HepG2 (cell line): ENCODE results near the gene TUBB8. TPM values are rescaled to one million over a fixed set of nuclear protein-coding genes. Genes with fewer than 3 reads are reported as not detected.

Experiments used
- ATAC-seq: fragments of 200-7000 bp; cut with Tn5 transposase; 3 replicates; pipeline ENCODE4 v1.9.1; 2020; ENCODE audit warnings: mild to moderate bottlenecking, moderate library complexity
- BruUV-seq: library from RNA; stranded (reverse); fragments of 400-500 nt; replicated peaks from 2 replicates; lab custom pipeline; 2021; lab: Mats Ljungman, UMichigan
- CTCF ChIA-PET: fragments of 300-600 bp; formaldehyde crosslinking; extraction: SDS; loops from one replicate; lab custom pipeline; 2021; ENCODE audit warnings: low total read pairs, inconsistent platforms, low intra/inter-chr PET ratio; lab: Yijun Ruan, JAX
- POLR2A ChIA-PET: fragments of 350-600 bp; sonication (Branson Sonifier 250); formaldehyde crosslinking; loops from one replicate; lab custom pipeline; 2020; ENCODE audit warnings: antibody characterized with exemption, inconsistent platforms; lab: Yijun Ruan, JAX
- DNase-seq: peaks from one replicate; pipeline ENCODE4 v3.0.0-alpha.2; 2015; ENCODE audit warnings: low spot score
- FAIRE-seq: peaks from 3 replicates; lab custom pipeline; 2011; peaks lifted over from hg19 to GRCh38; lab: Jason Lieb, UNC
- H2AFZ ChIP-seq: one replicate; pipeline ENCODE4 v1.6.1; 2011; ENCODE audit warnings: low read length, inconsistent platforms
- H3K27ac ChIP-seq: fragments of 300-600 bp; 3 replicates; pipeline ENCODE4 v1.8.0; 2011; ENCODE audit warnings: mixed run types, mild to moderate bottlenecking, mixed read lengths, low read length, inconsistent platforms; ENCODE audit not compliant: insufficient read depth; ENCODE audit errors: extremely low read length
- H3K27me3 ChIP-seq, 2 experiments: fragments of 200-600 bp in 1 of 2; 2 replicates in 1 of 2; 3 replicates in 1 of 2; pipeline versions ENCODE4 v1.6.0 to v1.8.0; 2011; ENCODE audit warnings: low read length in 2 of 2, mild to moderate bottlenecking in 2 of 2, moderate library complexity in 2 of 2, inconsistent platforms in 1 of 2; ENCODE audit not compliant: insufficient read depth in 2 of 2, control insufficient read depth in 1 of 2
- H3K36me3 ChIP-seq, 2 experiments: fragments of 200-600 bp in 1 of 2; replicated peaks in 1 of 2; 2 replicates in 1 of 2; 3 replicates in 1 of 2; pipeline versions ENCODE4 v1.5.1 to v1.8.0; 2011; ENCODE audit warnings: low read length in 2 of 2, inconsistent platforms in 1 of 2; ENCODE audit not compliant: insufficient read depth in 2 of 2, control insufficient read depth in 1 of 2
- H3K4me1 ChIP-seq: 2 replicates; pipeline ENCODE4 v1.5.1; 2012; ENCODE audit warnings: low read length, inconsistent platforms; ENCODE audit not compliant: insufficient read depth
- H3K4me2 ChIP-seq: 2 replicates; pipeline ENCODE4 v1.6.0; 2011; ENCODE audit warnings: low read depth, low read length, inconsistent platforms
- H3K4me3 ChIP-seq, 3 experiments: fragments of 200-600 bp in 1 of 3; sonication (generic), shearing (Covaris generic) in 1 of 3; replicated peaks in 1 of 3; 2 replicates each; pipeline ENCODE4 v1.5.1; 2011 to 2016; ENCODE audit warnings: low read length in 3 of 3, inconsistent platforms in 2 of 3, low read depth in 2 of 3, mild to moderate bottlenecking in 2 of 3, control low read depth in 1 of 3, mixed read lengths in 1 of 3; ENCODE audit not compliant: insufficient read depth in 1 of 3
- H3K79me2 ChIP-seq: one replicate; pipeline ENCODE4 v1.6.1; 2011; ENCODE audit warnings: low read length, inconsistent platforms; ENCODE audit not compliant: insufficient read depth
- H3K9ac ChIP-seq: 2 replicates; pipeline ENCODE4 v1.6.0; 2011; ENCODE audit warnings: mild to moderate bottlenecking, low read depth, low read length, inconsistent platforms; ENCODE audit not compliant: insufficient read depth
- H3K9me3 ChIP-seq: 2 replicates; pipeline ENCODE4 v1.5.1; 2012; ENCODE audit warnings: mild to moderate bottlenecking, low read length
- H4K20me1 ChIP-seq: 2 replicates; pipeline ENCODE4 v1.6.0; 2011; ENCODE audit warnings: inconsistent platforms, mild to moderate bottlenecking, low read length, moderate library complexity; ENCODE audit not compliant: insufficient read depth
- AGO1 ChIP-seq: fragments of 200-400 bp; formaldehyde crosslinking; IDR thresholded peaks from 2 replicates; pipeline ENCODE4 v1.6.1; 2017; ENCODE audit warnings: mild to moderate bottlenecking, low read depth, low read length, moderate library complexity; ENCODE audit not compliant: poor library complexity, severe bottlenecking
- CENPX ChIP-seq: sonication (generic); formaldehyde crosslinking; IDR thresholded peaks from 2 replicates; pipeline ENCODE4 v1.9.0; 2021; ENCODE audit warnings: mild to moderate bottlenecking, missing genetic modification reagents, moderate library complexity
- HNRNPK ChIP-seq: fragments of 200-400 bp; formaldehyde crosslinking; IDR thresholded peaks from 2 replicates; pipeline ENCODE4 v1.6.1; 2018; ENCODE audit warnings: low read length, low read depth, moderate library complexity, mild to moderate bottlenecking; ENCODE audit not compliant: poor library complexity, severe bottlenecking
- KLF16 ChIP-seq, 2 experiments: sonication (generic) in 1 of 2; formaldehyde crosslinking in 1 of 2; IDR thresholded peaks; 2 replicates each; pipeline versions ENCODE4 v1.6.1 to v1.8.0; 2016 to 2023; ENCODE audit warnings: missing genetic modification reagents in 2 of 2, missing compliant biosample characterization in 1 of 2
- MAFF ChIP-seq: IDR thresholded peaks from 2 replicates; pipeline ENCODE4 v1.6.1; 2011; ENCODE audit warnings: low read depth, low read length, improper control_type of control experiment
- NFATC3 ChIP-seq: sonication (generic); formaldehyde crosslinking; IDR thresholded peaks from 2 replicates; pipeline ENCODE4 v1.5.1; 2020; ENCODE audit warnings: mild to moderate bottlenecking, missing genetic modification reagents
- REPIN1 ChIP-seq: sonication (generic); formaldehyde crosslinking; IDR thresholded peaks from 2 replicates; pipeline ENCODE4 v1.8.0; 2022; ENCODE audit warnings: missing genetic modification reagents, low read depth, mild to moderate bottlenecking, borderline replicate concordance
- ZNF367 ChIP-seq: sonication (generic); formaldehyde crosslinking; IDR thresholded peaks from 2 replicates; pipeline ENCODE4 v1.4.0; 2020; ENCODE audit warnings: missing genetic modification reagents, borderline replicate concordance
- WGBS: methylation state at CpG from one replicate; pipeline ENCODE4 v1.1.6; 2017; ENCODE audit warnings: low lambda C conversion rate; 5-methylcytosine and 5-hydroxymethylcytosine counted together
- in situ Hi-C: cut with HindIII; loops from 2 replicates; pipeline ENCODE4 v1.10.0; 2017; ENCODE audit warnings: low pct_unique_long_range_greater_than_20kb; ENCODE audit not compliant: extremely low pct_ligation_motif_present
- intact Hi-C: fragments of 100-400 bp; cut with micrococcal nuclease; formaldehyde crosslinking; loops from one replicate; pipeline ENCODE4 v1.10.0; 2022; ENCODE audit not compliant: unreplicated experiment
- polyA plus RNA-seq, 8 experiments: library from polyadenylated mRNA; depleted of rRNA in 3 of 8; stranded (reverse) in 7 of 8; unstranded in 1 of 8; fragments of >200 nt; fragmentation: Illumina TruSeq in 4 of 8; extraction: Trizol in 4 of 8; gene quantifications; 2 replicates each; pipeline versions ENCODE4 v1.2.1 to v1.2.3, GENCODE V29; 2011 to 2016; ENCODE audit warnings: low read depth in 4 of 8, missing spikeins in 1 of 8, mixed read lengths in 1 of 8; ENCODE audit not compliant: insufficient read depth in 1 of 8
- total RNA-seq, 5 experiments: library from RNA; depleted of rRNA; stranded (reverse); fragments of >200 nt; fragmentation: Illumina TruSeq; extraction: Trizol; gene quantifications; 2 replicates each; pipeline ENCODE4 v1.2.3, GENCODE V29; 2016; ENCODE audit warnings: low read depth in 1 of 5
- TF ChIP-seq, protein P1 (sequence below): IDR thresholded peaks from 2 replicates; pipeline ENCODE4 v1.6.1; 2016; ENCODE audit warnings: control low read depth

Gene TUBB8
- total and polyA plus RNA-seq, 2 of the 13 experiments (the other 11 are each of a cell fraction or from before 2014, with no cell fraction given) = 0.31 to 0.50 TPM

DNA sequence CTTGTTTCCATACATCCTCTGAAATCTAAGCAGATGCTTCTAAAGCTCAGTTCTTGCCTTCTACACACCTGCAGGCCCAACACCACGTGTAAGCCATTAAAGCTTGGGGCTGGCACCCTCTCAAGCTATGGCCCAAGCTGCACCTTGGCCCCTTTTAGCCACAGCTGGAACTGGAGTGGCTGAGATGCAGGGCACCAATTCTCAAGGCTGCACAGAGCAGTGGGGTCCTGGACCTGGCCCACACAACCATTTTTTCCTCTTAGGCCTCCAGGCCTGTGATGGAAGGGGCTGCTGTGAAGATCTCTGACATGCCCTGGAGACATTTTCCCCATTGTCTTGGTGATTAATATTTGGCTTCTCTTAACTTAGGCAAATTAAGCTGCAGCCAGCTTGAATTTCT is 47.4 kb upstream of the TUBB8 start:
- no peak overlapping the region for H3K27ac ChIP-seq
- BruUV-seq = no TSS peak
- POLR2A ChIA-PET = no interaction called here

GRCh38 chr10:95356-96115 is 46.4 kb upstream of the TUBB8 start:
- H3K36me3 ChIP-seq = no peaks in the 10 kb centered on the region
- FAIRE-seq = no peak
- H3K4me1 ChIP-seq = peaks cover 6% of the 10 kb centered on the region
- CTCF ChIA-PET = no interaction called here
- no peaks in the 10 kb centered on the region for H4K20me1 ChIP-seq
- no peak overlapping the region for H3K4me2 ChIP-seq
- H3K9ac ChIP-seq = no peak overlapping the region
- POLR2A ChIA-PET = no interaction called here
- TF ChIP-seq ZNF367 (CRISPR knock-in tag) = no peak
- TF ChIP-seq MAFF = 0 out of 2 replicates have a peak, but pooled peaks have one; percentile 12
- TF ChIP-seq CENPX = no peak
- H3K27me3 ChIP-seq = no peaks in the 10 kb centered on the region
- no peaks in the 10 kb centered on the region for H3K79me2 ChIP-seq
- BruUV-seq = no TSS peak
- no peak for ATAC-seq
- in situ Hi-C loops (no loop called here), intact Hi-C loops (no loop called here)
- WGBS = 8% methylated on average over 2 of the region's 2 CpGs
- H2AFZ ChIP-seq = no peak overlapping the region
- H3K4me3 ChIP-seq = no peak overlapping the region
- H3K27ac ChIP-seq = no peak overlapping the region
- no peak for DNase-seq
- H3K9me3 ChIP-seq = peaks cover 41% of the 10 kb centered on the region

More for the DNA sequence above, 47.4 kb upstream of the TUBB8 start:
- intact Hi-C loops (no loop called here), in situ Hi-C loops (no loop called here)
- no peaks in the 10 kb centered on the region for H4K20me1 ChIP-seq
- no peaks in the 10 kb centered on the region for H3K4me1 ChIP-seq
- H3K9me3 ChIP-seq = peaks cover 41% of the 10 kb centered on the region
- no peaks in the 10 kb centered on the region for H3K79me2 ChIP-seq
- no peak for ATAC-seq
- H3K36me3 ChIP-seq = no peaks in the 10 kb centered on the region
- TF ChIP-seq AGO1 = no peak
- no peak for TF ChIP-seq KLF16 (CRISPR knock-in tag; IDR thresholded peaks at IDR 0.05)
- TF ChIP-seq NFATC3 (CRISPR knock-in tag) = no peak
- no peak for TF ChIP-seq HNRNPK
- TF ChIP-seq, protein P1, sequence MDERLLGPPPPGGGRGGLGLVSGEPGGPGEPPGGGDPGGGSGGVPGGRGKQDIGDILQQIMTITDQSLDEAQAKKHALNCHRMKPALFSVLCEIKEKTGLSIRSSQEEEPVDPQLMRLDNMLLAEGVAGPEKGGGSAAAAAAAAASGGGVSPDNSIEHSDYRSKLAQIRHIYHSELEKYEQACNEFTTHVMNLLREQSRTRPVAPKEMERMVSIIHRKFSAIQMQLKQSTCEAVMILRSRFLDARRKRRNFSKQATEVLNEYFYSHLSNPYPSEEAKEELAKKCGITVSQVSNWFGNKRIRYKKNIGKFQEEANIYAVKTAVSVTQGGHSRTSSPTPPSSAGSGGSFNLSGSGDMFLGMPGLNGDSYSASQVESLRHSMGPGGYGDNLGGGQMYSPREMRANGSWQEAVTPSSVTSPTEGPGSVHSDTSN (CRISPR knock-in tag) = no peak
- TF ChIP-seq REPIN1 = no peak
- CTCF ChIA-PET = no interaction called here
- 0% methylated on average over 1 of the region's 1 CpG for WGBS
- H3K27me3 ChIP-seq = no peaks in the 10 kb centered on the region
- H3K9ac ChIP-seq = no peak overlapping the region
- no peak overlapping the region for H2AFZ ChIP-seq
- no peak for FAIRE-seq
- DNase-seq = no peak
- no peak overlapping the region for H3K4me3 ChIP-seq
- no peak overlapping the region for H3K4me2 ChIP-seq
